DMS114 treated with DMSO at 0.1 percent for 48 hours (cell line): Measurements from ENCODE around the gene PYGO2.

Experiments
- DNase-seq: peaks from one replicate; lab custom pipeline; 2025; ENCODE audit not compliant: unreplicated experiment; lab: John Stamatoyannopoulos, UW

Gene PYGO2

DNA sequence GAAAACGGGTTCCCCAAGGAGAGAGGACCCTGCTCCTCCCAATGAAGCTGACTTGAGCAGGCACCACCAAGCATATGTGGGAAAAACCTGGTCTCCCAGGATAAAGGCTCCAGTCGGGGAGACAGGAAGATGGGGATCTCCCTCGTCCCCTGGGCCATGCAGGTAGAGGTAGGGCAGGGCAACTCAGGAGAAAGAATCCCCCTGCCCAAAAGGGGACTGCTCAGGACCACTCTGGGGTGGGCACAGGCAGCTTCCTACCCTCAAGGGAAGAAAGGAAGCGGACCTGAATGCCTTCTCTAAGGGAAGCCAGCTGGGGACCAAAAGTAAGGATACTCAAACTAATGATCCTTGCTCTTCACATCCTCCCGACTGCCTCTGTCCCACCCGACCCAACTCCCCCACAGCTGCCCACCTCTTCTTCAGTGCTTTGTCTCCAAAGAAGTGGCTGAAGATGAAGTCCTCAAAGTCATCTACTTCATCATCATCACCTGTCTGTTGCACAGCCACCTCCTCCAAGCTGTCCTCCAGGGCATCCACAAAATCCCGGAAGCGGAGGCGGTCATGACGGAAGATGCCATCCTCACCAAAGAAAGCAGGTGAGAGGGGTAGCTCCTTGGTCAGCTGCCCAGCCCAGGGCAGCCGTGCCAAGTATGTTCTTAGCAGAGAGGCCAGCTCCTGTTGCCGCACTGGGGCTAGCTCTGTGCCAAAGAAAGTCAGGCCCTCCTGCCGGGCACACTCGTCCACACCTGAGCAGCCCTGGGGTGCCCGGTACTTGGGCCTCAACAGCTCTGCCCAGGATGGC is 16.2 kb downstream of the PYGO2 start:
- no peak for DNase-seq

DNA sequence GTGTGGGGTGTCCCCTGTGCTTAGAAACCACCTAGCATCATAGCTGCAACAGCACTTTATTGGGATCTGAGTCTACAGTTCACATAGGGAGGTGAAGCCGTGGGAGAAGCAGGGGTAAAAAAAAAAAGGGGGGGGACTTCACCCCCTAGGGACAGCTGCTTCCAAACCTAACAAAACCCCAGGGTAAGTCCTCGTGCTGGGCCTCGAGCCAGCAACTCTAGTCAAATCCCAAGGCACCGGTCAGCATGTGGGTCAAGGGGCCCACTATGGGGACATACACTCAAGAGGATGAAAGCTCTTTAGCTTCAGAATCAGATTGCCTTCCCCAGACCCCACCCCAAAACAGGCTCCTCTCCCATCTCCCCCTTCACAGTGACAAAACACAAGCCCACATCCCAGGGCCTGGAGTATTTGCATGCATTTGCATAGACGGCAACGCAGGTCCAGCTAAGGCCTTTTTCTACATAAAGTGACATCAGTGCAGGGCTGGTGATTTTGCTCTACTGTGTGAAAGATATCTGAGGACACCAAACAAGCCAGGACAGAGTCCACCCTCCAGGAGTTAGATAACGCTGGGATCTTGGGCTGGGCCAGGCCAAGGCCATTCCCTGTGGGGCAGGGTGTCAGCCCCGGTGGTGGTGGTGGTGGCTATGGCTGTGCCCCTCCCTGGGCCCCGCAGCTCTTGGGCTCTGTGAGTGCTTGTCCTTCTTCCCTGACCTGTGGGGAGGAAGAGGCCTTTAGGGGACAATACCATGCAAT is 17.0 kb downstream of the PYGO2 start:
- no peak for DNase-seq

DNA sequence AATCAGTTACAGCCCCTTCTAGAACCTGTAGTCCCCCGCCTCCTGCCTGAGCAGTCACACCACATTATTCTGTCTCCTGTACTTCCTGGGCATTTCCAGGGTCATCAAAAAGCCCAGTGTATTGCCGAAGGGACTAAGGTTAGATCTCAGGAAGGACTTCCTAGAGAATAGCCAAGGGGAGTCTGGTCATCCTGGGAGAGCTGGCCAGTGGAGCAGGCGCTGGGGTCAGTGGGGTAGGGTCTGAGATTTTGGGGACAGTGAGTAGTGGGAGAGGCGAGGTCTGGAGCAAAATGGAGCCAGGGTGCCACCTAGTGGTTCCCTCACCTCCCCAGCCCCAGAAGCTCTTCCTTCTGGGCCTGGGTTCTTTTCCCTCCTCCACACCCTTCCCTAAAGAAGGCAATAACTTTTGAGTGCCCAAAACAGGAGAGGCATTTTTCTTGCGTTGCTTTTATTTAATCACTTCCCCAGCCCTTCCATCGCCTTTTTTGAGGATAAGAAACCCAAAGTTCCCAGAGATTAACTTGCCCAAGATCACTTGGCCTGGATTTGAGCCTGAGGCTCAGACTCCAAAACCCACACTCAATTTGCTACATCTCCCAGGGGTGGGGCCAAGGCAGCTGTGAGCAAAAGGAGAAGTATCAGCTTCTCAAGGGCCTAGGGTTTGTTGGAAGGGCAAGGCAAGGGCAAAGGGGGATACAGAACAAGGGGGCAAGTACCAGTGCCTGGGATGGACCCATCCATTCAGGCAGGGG is 17.8 kb downstream of the PYGO2 start:
- DNase-seq, result peak; percentile 64

GRCh38 chr1:154941333-154942013 is 20.1 kb downstream of the PYGO2 start:
- DNase-seq, result no peak

DNA sequence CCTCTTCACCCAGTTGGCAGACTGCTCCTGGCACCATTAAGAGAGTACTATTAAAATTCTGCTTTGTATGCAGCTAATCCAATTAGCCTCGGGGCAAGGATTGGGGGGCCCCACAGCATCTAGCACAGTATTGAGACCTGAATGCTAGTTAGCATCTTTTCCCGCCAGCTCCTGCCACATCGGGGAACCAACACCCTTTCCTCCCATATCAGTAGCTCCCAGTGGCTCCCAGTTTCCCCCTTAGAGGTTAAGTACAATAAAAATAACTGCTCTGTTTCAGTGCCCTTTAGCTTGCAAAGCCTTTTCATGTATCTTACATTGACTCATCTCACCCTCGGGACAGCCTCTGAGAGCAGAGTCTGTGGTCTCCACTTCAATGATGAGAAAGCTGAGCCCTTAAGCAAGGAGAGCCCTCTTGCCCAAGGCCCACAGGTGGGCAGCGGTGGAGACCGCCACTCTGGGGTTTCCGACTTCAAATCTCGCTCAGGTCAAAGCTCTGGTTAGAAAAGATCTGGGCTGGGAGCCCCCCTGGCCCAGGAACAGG is 20.9 kb downstream of the PYGO2 start:
- no peak for DNase-seq

GRCh38 chr1:154940213-154940560 is 21.4 kb downstream of the PYGO2 start:
- DNase-seq, result no peak

GRCh38 chr1:154938604-154939399 is 22.8 kb downstream of the PYGO2 start:
- no peak for DNase-seq

GRCh38 chr1:154937988-154938386 is 23.6 kb downstream of the PYGO2 start:
- no peak for DNase-seq

DNA sequence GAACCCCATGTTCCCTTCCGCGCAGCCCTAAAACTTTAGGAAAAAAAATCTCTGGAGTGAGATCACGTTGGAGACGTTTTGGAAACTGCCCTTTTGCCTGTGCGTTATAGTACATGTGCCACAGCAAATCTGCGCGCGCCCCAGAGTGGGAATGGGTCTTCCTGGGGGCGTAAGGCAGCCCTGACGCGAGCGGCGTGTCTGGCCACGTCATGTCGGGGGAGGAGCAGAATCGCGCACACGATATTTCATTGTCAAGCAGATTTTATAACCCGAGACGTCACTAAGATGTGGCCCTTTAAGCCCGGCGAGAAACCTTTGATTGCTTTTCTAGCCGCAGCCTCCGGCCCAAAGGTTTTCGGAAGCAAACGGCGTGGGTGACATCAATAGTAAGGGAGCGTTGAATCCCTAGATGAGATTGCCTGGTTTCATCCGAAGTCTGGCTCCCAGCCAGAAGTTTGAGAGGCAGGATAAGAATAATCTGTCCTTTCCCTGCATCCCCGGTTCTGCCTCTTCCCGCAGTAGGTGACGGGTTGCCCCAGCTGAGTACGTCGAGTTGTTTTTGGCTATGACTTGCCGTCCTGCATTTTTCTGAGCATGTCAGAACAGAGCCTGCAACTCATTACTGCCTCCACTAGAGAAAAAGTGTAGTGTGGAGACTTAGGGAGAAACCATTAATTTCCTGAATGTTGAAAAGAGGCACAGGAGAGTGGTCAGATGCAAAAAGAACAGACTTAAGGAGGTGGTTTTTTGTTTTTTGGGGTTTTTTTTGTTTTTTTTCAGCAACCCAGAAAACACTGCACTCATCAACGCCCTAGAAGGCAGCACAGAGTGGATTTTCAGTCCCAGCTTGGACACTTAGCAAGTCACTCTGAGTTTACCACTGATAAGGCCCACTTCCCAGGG is 24.2 kb downstream of the PYGO2 start:
- DNase-seq, result peak; percentile 97

DNA sequence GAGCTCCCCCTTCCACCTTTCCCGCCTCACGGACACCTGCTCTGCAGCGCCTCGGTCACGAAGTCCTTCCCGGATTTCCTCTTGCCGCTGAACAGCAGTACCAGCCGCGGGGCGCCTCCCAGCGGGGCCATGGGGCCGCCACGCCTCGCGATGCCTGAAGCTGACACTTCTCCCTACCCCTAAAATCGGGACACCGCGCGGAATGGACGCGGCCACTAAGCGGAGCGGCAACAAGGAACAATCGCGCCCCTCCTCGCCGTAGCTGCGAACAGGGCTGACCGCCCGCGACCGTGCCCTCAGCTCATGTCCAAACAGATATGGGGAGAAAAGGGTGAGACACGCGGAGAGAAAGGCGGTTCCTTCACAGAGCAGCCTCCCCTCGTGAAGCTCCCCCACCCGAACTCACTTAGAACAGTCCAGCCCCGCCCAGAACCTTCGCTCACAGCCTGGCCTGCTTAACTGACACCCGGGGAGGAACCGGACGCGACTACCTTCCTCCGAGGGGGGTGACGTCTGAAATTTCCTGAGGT is 25.0 kb downstream of the PYGO2 start, which contains the start of gene PMVK:
TSS of gene PMVK (minus strand) at position 165 of the 530 bp plus-strand sequence. CDS start at position 131, 34 bp downstream.
- DNase-seq, result peak; percentile 97

- no peak for DNase-seq
Measured at GRCh38 chr1:154935749-154936554, 25.6 kb downstream of the PYGO2 start.

- no peak for DNase-seq
Measured at GRCh38 chr1:154934358-154934948, 27.1 kb downstream of the PYGO2 start.

DNA sequence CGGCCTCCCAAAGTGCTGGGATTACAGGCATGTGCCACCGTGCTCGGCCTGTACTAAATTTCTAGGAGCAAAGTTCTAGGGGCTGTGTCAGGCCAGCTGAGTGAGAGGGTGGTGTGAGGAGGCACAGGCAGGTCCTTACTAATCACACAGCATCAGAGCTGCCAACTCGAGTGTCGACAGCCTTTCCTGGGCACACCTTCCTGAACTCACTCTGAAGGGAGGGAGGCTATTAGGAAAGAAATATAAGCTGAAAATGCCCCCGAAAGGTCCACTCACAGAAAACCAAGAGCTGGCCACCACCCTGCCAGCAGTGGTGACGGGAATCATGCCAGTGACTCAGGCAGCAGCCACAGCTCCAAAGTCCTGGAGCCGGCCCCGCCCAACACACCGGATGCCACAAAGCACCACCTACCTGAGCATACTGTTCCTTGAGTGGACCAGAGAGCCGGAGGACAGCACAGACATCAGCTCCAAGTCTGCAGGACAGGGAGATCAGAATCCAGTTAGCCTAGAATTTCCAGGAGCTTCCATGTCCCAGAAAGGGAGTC is 29.6 kb downstream of the PYGO2 start:
- no peak for DNase-seq

DNA sequence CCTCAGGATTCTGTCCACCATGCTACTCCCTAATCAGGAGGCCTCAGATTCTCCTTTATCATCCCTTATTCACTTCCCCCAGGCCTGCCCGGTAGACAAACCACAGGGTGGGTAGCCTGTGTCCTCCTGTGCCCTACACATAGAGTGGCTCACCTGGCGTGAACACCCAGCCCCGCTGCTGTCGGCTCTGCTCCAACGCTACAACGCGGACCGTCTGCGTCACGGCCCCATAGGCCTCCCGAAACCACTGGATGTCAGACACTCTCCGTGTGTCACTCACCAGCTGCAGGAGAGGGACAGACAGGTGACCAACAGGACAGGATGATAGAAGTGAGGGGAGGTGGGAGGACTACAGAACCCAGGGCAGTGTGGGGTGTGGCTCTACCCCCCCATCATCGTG is 35.4 kb downstream of the PYGO2 start:
- DNase-seq, result no peak

- no peak for DNase-seq
Measured at GRCh38 chr1:154925335-154926170, 36.0 kb downstream of the PYGO2 start.

- DNase-seq, result no peak
Measured at GRCh38 chr1:154923695-154924094, 37.9 kb downstream of the PYGO2 start.
